Midbrain (tissue), 1 donor: ENCODE results near the gene AKAP7.
"Not testable (repeated sequence)": the region's sequence is repeated elsewhere in the genome, so short reads cannot be mapped to it uniquely, and the experiment has no call there.

Source experiments
- DNase-seq: peaks from one replicate; lab custom pipeline; 2025; lab: John Stamatoyannopoulos, UW

Gene AKAP7

GRCh38 chr6:131135244-131136020 lies at the start of gene AKAP7:
Gene AKAP7 (plus strand): TSS chr6:131135467. CDS start chr6:131135764, 297 bp downstream.
- DNase-seq, result peak; percentile 79

GRCh38 chr6:131090339-131090738 lies 44.9 kb upstream of the AKAP7 start:
- not testable (repeated sequence) for DNase-seq

- DNase-seq, result not testable (repeated sequence)
These were observed 43.3 kb upstream of the AKAP7 start for GRCh38 chr6:131091944-131092343.

- no peak for DNase-seq
These were observed 41.9 kb upstream of the AKAP7 start for GRCh38 chr6:131093334-131093733.

GRCh38 chr6:131096786-131097185 lies 38.5 kb upstream of the AKAP7 start:
- DNase-seq, result no peak

- no peak for DNase-seq
These were observed 33.2 kb upstream of the AKAP7 start for GRCh38 chr6:131101911-131102680.

GRCh38 chr6:131103296-131103695 lies 32.0 kb upstream of the AKAP7 start:
- no peak for DNase-seq

- no peak for DNase-seq
These were observed 31.4 kb upstream of the AKAP7 start for GRCh38 chr6:131103901-131104300.

- no peak for DNase-seq
These were observed 28.1 kb upstream of the AKAP7 start for GRCh38 chr6:131107151-131107550.

- DNase-seq, result no peak
These were observed 23.0 kb upstream of the AKAP7 start for GRCh38 chr6:131112249-131112648.

- no peak for DNase-seq
These were observed 19.6 kb upstream of the AKAP7 start for GRCh38 chr6:131115651-131116050.

GRCh38 chr6:131116321-131116720 lies 18.9 kb upstream of the AKAP7 start:
- DNase-seq, result no peak

GRCh38 chr6:131116755-131117360 lies 18.4 kb upstream of the AKAP7 start:
- DNase-seq, result peak; percentile 50

- no peak for DNase-seq
These were observed 17.4 kb upstream of the AKAP7 start for GRCh38 chr6:131117878-131118277.

- DNase-seq, result no peak
These were observed 13.3 kb upstream of the AKAP7 start for GRCh38 chr6:131122007-131122406.

- no peak for DNase-seq
These were observed 12.8 kb upstream of the AKAP7 start for GRCh38 chr6:131122516-131122915.

- no peak for DNase-seq
These were observed 10.8 kb upstream of the AKAP7 start for GRCh38 chr6:131124336-131125071.

GRCh38 chr6:131125431-131125830 lies 9.8 kb upstream of the AKAP7 start:
- no peak for DNase-seq

GRCh38 chr6:131129689-131130553 lies 5.3 kb upstream of the AKAP7 start:
- DNase-seq, result no peak

- no peak for DNase-seq
These were observed 4.7 kb upstream of the AKAP7 start for GRCh38 chr6:131130554-131130940.

- no peak for DNase-seq
These were observed 2.9 kb upstream of the AKAP7 start for GRCh38 chr6:131132360-131132759.
